Suprapubic skin (tissue), 4 donors: ENCODE results near the gene SLC66A2.

Experiments used
- POLR2A ChIP-seq, 2 donors: fragments of 450-650 bp; IDR thresholded peaks; one replicate each; pipeline ENCODE4 v1.6.1; 2017; ENCODE audit warnings: antibody characterized with exemption in 2 of 2, mild to moderate bottlenecking in 2 of 2, moderate library complexity in 2 of 2
- POLR2AphosphoS5 ChIP-seq, 3 donors: sonication (generic); formaldehyde crosslinking; IDR thresholded peaks; one replicate each; pipeline ENCODE4 v1.6.1; 2017; ENCODE audit warnings: antibody characterized with exemption in 3 of 3
- TF ChIP-seq, protein P1 (sequence below), 2 donors: fragments of 200-600 bp in 1 of 2; fragments of 450-650 bp in 1 of 2; sonication (generic) in 1 of 2; IDR thresholded peaks; one replicate each; pipeline ENCODE4 v1.5.1; 2016 to 2019; ENCODE audit warnings: antibody characterized with exemption in 2 of 2, mild to moderate bottlenecking in 1 of 2, moderate library complexity in 1 of 2

DNA sequence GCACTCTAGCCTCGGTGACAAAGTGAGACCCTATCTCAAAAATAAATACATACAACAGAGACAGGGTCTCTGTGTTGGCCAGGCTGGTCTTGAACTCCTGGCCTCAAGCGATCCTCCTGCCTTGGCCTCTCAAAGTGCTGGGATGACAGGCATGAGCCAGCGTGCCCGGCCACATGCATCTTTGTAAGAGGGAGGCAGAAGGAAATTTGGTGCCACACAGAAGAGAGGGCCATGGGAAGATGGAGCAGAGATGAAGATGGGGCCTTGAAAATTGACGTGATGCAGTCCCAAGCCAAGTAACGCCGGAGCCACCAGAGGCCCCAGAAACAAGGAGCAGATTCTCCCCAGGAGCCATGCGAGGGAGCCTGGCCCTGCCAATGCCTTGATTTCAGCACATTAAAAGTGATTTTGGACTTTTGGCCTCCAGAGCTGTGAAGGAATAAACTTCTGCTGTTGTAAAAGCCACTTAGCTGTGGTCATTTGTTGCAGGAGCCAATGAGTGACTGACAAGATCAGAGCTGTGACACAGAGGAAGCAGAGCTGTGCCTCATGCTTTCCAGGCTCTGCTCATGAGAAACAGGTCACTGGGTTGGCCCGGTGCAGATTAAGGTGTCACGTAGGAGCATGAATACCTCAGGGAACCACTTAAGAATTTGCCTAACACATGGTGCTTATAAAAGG lies 2.7 kb upstream of the SLC66A2 start:
- TF ChIP-seq, protein P1, sequence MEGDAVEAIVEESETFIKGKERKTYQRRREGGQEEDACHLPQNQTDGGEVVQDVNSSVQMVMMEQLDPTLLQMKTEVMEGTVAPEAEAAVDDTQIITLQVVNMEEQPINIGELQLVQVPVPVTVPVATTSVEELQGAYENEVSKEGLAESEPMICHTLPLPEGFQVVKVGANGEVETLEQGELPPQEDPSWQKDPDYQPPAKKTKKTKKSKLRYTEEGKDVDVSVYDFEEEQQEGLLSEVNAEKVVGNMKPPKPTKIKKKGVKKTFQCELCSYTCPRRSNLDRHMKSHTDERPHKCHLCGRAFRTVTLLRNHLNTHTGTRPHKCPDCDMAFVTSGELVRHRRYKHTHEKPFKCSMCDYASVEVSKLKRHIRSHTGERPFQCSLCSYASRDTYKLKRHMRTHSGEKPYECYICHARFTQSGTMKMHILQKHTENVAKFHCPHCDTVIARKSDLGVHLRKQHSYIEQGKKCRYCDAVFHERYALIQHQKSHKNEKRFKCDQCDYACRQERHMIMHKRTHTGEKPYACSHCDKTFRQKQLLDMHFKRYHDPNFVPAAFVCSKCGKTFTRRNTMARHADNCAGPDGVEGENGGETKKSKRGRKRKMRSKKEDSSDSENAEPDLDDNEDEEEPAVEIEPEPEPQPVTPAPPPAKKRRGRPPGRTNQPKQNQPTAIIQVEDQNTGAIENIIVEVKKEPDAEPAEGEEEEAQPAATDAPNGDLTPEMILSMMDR (IDR thresholded peaks at IDR 0.05) = no peak
- TF ChIP-seq POLR2A (IDR thresholded peaks at IDR 0.05) (no peak), POLR2AphosphoS5 (IDR thresholded peaks at IDR 0.05) (no peak)
